Glutamatergic neuron (in vitro differentiated cells): Measurements from ENCODE around the gene ARID5A. TPM values are rescaled to one million over a fixed set of nuclear protein-coding genes. Genes with fewer than 3 reads are reported as not detected.

Experiments
- DNase-seq: peaks from one replicate; pipeline ENCODE4 v3.0.0; 2022
- H3K27ac Mint-ChIP-seq: one replicate; pipeline ENCODE4 v1.8.0; 2020; ENCODE audit warnings: mild to moderate bottlenecking, mixed read lengths, inconsistent platforms; ENCODE audit not compliant: unreplicated experiment
- H3K27me3 Mint-ChIP-seq: one replicate; pipeline ENCODE4 v1.8.0; 2020; ENCODE audit warnings: mild to moderate bottlenecking, moderate library complexity, mixed read lengths, inconsistent platforms; ENCODE audit not compliant: unreplicated experiment
- H3K36me3 Mint-ChIP-seq: one replicate; pipeline ENCODE4 v1.8.0; 2020; ENCODE audit warnings: mild to moderate bottlenecking, mixed read lengths, inconsistent platforms; ENCODE audit not compliant: unreplicated experiment
- H3K4me1 Mint-ChIP-seq: one replicate; pipeline ENCODE4 v1.8.0; 2020; ENCODE audit warnings: mild to moderate bottlenecking, low read depth, mixed read lengths, inconsistent platforms; ENCODE audit not compliant: unreplicated experiment
- H3K4me3 Mint-ChIP-seq: one replicate; pipeline ENCODE4 v1.8.0; 2020; ENCODE audit warnings: mild to moderate bottlenecking, mixed read lengths, inconsistent platforms; ENCODE audit not compliant: unreplicated experiment
- H3K9me3 Mint-ChIP-seq: one replicate; pipeline ENCODE4 v1.8.0; 2020; ENCODE audit warnings: mild to moderate bottlenecking, moderate library complexity, mixed read lengths, inconsistent platforms; ENCODE audit not compliant: unreplicated experiment
- CTCF ChIP-seq: fragments of 200-600 bp; sonication (generic); IDR thresholded peaks from one replicate; pipeline ENCODE4 v1.5.0; 2021; ENCODE audit not compliant: partially characterized antibody, unreplicated experiment
- total RNA-seq: library from RNA; stranded (reverse); fragmentation: NEBNext Ultra II Directional; extraction: Animal tissue kit (Norgen Biotek cat#: 25700); gene quantifications from one replicate; pipeline ENCODE4 v1.2.1, GENCODE V29; 2021; ENCODE audit not compliant: unreplicated experiment

The ARID5A gene
- total RNA-seq, 1 donor from 2014 or later, result 3.5 TPM

DNA sequence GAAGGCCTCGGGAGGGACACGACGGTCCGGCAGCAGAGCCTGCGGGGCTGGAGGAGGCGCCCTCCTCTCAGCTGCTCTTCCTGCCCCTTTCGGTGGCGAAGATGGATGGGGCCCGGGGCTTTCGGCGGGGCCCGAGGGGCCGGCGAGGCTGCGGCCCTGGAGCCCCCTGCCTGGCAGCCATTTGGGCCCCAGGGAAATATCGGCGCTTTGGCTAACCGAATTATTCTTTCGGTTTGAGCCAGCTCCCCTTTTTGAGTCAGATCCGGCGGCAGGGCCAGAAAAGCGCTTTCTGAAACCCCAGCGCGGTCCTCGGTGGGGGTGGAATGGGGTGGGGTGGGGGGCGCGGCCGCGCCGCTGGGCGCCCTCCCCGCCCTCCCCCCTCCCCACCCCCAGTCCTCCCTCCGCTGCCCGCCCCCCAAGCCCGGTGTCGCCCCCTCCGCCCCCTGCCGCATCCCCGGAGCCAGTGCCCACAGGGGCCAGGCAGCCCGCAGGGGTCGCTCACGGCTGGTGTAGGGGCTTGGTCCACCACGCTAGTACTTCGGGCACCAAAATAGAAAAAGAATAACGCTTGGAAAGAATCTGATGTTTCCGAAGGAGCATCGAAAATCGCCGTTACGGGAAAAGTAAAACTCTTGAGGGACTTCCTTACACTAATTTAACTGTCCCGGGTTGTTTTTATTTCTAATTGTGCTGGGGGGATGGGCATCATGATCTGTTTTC is 9.1 kb upstream of the ARID5A start:
- peaks cover 13% of the 10 kb centered on the region for H3K4me1 Mint-ChIP-seq
- H3K27ac Mint-ChIP-seq, result no peak overlapping the region
- DNase-seq, result peak; percentile 47

DNA sequence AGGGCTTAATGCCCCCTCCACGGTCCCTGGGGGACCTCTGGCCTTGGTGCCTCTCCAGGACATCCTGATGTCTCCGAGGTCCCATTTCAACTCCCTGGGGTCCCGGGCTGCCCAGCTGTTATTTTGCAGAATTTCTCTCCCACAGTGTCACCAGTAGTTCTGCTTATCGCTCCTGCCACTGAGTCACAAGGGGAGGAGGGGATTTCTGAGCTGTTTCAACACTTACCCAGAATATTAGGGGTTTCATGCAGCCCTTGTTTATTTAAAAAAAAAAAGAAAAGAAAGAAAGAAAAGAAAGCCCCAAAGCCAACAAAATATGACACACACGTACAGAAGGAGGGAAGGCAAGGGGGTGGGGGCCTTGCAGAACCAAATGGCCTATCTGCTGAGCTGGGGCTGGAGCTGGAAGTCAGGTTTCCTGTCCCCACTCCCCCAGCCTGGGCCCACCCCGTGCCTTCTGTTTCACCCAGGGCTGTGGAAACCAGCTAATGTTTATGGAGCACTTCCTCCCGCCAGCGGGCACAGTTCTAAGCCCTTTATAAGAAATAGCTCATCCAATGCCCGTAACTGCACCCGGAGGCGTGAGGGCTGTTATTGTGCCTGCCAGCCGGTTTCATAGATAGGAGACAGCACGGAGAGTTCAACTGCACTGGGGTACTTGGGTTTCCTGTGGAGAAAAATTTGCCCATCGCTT is 8.4 kb upstream of the ARID5A start:
- peaks cover 14% of the 10 kb centered on the region for H3K4me1 Mint-ChIP-seq
- no peak overlapping the region for H3K27ac Mint-ChIP-seq
- H3K4me3 Mint-ChIP-seq, result peak overlapping the region; percentile 20
- peaks cover 5% of the 10 kb centered on the region for H3K36me3 Mint-ChIP-seq
- peaks cover 2% of the 10 kb centered on the region for H3K27me3 Mint-ChIP-seq
- no peak for DNase-seq
- no peak for TF ChIP-seq CTCF
- H3K9me3 Mint-ChIP-seq, result no peaks in the 10 kb centered on the region

More for the DNA sequence above, 9.1 kb upstream of the ARID5A start:
- TF ChIP-seq CTCF, result no peak
- Mint-ChIP-seq H3K9me3 (no peaks in the 10 kb centered on the region), H3K4me3 (no peak overlapping the region), H3K27me3 (peaks cover 2% of the 10 kb centered on the region), H3K36me3 (peaks cover 5% of the 10 kb centered on the region)

GRCh38 chr2:96528700-96529375 is 7.7 kb upstream of the ARID5A start:
- TF ChIP-seq CTCF, result no peak
- Mint-ChIP-seq H3K4me1 (peaks cover 14% of the 10 kb centered on the region), H3K4me3 (no peak overlapping the region), H3K27ac (no peak overlapping the region), H3K36me3 (peaks cover 5% of the 10 kb centered on the region), H3K9me3 (no peaks in the 10 kb centered on the region), H3K27me3 (peaks cover 2% of the 10 kb centered on the region)
- DNase-seq, result no peak

DNA sequence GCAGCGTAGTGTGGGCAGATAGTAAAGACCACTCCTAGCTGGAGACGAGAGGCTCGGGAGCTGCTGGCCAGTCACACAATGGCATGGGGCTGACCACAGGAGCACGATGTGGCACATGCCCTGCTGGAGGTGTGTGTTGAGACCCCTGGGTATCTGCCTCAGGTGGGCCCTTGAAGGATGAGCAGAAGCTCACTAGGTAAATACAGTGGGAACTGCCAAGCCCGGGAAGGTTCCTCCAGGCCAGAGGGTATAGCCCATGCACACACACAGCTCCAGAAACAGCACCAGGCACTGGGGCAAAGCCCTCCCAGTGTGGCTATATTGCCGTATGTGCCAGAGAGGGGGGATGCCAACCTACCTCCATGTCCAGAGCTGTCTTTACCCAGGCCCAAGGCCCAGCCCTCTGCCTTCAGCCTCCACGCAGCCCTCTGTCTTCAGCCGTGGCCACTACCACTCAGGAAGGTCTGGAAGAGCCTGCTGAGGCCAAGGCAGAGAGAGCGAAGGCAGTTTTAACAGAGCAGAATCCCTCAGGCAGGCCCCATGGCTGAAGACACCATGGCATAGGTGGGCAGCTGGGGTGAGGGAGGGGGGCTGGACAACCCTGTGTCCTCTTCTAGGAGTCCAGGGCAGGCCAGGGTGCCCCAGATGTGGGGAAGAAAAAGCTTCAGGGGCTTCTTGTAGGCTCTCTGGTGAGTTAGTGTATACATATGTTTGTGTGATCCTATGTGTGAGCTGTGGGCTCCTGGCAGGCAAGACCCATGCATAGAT is 7.0 kb upstream of the ARID5A start:
- no peak overlapping the region for H3K27ac Mint-ChIP-seq
- H3K27me3 Mint-ChIP-seq, result peaks cover 2% of the 10 kb centered on the region
- H3K9me3 Mint-ChIP-seq, result no peaks in the 10 kb centered on the region
- H3K4me3 Mint-ChIP-seq, result no peak overlapping the region
- TF ChIP-seq CTCF, result no peak
- DNase-seq, result no peak
- peaks cover 14% of the 10 kb centered on the region for H3K4me1 Mint-ChIP-seq
- H3K36me3 Mint-ChIP-seq, result peaks cover 5% of the 10 kb centered on the region
